Suprapubic skin (tissue), 4 donors: ENCODE data around the gene ZP2.

Experiments
- EP300 ChIP-seq: sonication (generic); formaldehyde crosslinking; IDR thresholded peaks from one replicate; pipeline ENCODE4 v1.6.1; 2017; ENCODE audit warnings: antibody characterized with exemption
- POLR2A ChIP-seq, 2 donors: fragments of 450-650 bp; IDR thresholded peaks; one replicate each; pipeline ENCODE4 v1.6.1; 2017; ENCODE audit warnings: antibody characterized with exemption in 2 of 2, mild to moderate bottlenecking in 2 of 2, moderate library complexity in 2 of 2
- POLR2AphosphoS5 ChIP-seq, 3 donors: sonication (generic); formaldehyde crosslinking; IDR thresholded peaks; one replicate each; pipeline ENCODE4 v1.6.1; 2017; ENCODE audit warnings: antibody characterized with exemption in 3 of 3
- TF ChIP-seq, protein P1 (sequence below), 2 donors: fragments of 200-600 bp in 1 of 2; fragments of 450-650 bp in 1 of 2; sonication (generic) in 1 of 2; IDR thresholded peaks; one replicate each; pipeline ENCODE4 v1.5.1; 2016 to 2019; ENCODE audit warnings: antibody characterized with exemption in 2 of 2, mild to moderate bottlenecking in 1 of 2, moderate library complexity in 1 of 2

- TF ChIP-seq EP300 (no peak), POLR2A (IDR thresholded peaks at IDR 0.05) (no peak), POLR2AphosphoS5 (IDR thresholded peaks at IDR 0.05) (no peak)
- TF ChIP-seq, protein P1, sequence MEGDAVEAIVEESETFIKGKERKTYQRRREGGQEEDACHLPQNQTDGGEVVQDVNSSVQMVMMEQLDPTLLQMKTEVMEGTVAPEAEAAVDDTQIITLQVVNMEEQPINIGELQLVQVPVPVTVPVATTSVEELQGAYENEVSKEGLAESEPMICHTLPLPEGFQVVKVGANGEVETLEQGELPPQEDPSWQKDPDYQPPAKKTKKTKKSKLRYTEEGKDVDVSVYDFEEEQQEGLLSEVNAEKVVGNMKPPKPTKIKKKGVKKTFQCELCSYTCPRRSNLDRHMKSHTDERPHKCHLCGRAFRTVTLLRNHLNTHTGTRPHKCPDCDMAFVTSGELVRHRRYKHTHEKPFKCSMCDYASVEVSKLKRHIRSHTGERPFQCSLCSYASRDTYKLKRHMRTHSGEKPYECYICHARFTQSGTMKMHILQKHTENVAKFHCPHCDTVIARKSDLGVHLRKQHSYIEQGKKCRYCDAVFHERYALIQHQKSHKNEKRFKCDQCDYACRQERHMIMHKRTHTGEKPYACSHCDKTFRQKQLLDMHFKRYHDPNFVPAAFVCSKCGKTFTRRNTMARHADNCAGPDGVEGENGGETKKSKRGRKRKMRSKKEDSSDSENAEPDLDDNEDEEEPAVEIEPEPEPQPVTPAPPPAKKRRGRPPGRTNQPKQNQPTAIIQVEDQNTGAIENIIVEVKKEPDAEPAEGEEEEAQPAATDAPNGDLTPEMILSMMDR (IDR thresholded peaks at IDR 0.05) = no peak
Observed at GRCh38 chr16:21150375-21151001, 60.9 kb downstream of the ZP2 start, which contains the start of gene DNAH3.
